ENCODE measurements around the gene AUTS2.
"Not testable (repeated sequence)": the region's sequence is repeated elsewhere in the genome, so short reads cannot be mapped to it uniquely, and the experiment has no call there.

AUTS2 gene

DNA sequence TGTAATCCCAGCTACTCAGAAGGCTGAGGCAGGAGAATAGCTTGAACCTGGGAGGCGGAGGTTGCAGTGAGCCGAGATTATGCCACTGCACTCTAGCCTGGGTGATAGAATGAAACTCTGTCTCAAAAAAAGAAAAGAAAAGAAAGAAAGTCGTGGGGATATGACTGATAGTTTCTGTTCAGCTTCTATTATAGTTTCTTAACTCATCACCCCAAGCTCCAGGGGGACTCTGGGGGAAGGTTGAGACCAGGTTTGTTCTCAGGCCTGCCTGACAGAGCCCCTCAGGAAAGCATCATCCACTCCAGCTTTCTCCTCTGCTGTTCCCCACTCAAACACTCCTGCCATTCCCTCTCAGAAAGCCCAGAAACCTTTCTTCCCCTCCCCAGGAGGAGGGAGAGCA, 991.3 kb downstream of the AUTS2 start:
- no peak overlapping the region for H3K4me3 ChIP-seq (ENCODE audit: low read depth, low read length)
- TF ChIP-seq, protein P1, sequence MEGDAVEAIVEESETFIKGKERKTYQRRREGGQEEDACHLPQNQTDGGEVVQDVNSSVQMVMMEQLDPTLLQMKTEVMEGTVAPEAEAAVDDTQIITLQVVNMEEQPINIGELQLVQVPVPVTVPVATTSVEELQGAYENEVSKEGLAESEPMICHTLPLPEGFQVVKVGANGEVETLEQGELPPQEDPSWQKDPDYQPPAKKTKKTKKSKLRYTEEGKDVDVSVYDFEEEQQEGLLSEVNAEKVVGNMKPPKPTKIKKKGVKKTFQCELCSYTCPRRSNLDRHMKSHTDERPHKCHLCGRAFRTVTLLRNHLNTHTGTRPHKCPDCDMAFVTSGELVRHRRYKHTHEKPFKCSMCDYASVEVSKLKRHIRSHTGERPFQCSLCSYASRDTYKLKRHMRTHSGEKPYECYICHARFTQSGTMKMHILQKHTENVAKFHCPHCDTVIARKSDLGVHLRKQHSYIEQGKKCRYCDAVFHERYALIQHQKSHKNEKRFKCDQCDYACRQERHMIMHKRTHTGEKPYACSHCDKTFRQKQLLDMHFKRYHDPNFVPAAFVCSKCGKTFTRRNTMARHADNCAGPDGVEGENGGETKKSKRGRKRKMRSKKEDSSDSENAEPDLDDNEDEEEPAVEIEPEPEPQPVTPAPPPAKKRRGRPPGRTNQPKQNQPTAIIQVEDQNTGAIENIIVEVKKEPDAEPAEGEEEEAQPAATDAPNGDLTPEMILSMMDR (IDR thresholded peaks at IDR 0.05; ENCODE audit: borderline replicate concordance, insufficient read depth, low read depth, low read length): no peak

DNA sequence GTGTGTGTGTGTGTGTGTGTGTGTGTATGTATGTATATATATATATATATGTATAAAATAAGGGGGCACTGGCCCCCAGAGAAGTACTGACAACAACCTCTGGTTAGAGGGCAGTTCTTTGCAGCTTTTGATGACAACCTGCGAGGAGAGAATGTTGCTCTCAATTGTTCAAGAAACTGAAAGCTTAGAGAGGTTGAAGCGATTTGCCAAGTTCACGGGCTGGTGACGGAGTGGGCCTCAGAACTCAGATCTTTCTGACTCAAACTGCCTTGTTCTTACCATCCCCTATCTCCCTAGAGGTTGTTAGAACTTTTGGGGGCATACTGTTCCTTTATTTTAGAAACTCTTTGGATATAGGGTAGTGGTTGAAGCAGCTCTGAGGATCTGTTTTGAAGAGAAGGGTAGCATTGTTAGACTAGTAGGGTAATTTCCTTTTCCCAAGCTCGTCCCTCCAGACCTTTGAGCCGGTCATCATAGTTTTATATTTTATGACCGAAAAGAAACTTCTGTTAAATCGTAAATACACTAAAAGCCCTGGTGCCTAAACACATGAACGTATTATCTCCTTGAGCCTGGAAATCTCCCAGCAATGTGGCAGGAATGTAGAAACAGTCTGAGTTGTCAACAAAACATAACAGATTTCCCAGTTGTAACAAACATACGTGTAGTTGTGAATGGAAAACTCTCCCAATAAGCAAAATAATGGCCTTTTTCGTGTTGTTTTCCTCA, 992.0 kb downstream of the AUTS2 start:
- TF ChIP-seq, protein P1 (IDR thresholded peaks at IDR 0.05; ENCODE audit: borderline replicate concordance, insufficient read depth, low read depth, low read length): no peak
- H3K4me3 ChIP-seq (ENCODE audit: low read depth, low read length): no peak overlapping the region

DNA sequence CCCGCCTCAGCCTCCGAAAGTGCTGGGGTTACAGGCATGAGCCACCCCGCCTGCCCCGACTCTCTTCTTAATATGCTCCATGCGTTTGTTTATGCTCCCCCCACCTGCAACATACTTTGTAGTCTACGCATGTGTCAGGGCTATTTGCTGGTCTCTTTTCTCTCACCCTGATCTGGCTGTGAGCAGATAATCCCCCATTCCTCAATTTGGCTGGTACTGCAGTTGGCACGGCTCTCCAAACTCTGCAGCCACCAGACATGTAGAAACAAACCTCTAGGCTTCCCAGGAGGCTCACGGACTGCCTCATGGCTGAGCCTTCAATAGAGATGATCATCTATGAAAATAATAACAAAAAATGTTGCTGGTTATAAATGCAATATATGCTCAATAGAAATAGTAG, 993.4 kb downstream of the AUTS2 start:
- TF ChIP-seq, protein P1 (IDR thresholded peaks at IDR 0.05; ENCODE audit: borderline replicate concordance, insufficient read depth, low read depth, low read length): no peak
- no peak overlapping the region for H3K4me3 ChIP-seq (ENCODE audit: low read depth, low read length)

DNA sequence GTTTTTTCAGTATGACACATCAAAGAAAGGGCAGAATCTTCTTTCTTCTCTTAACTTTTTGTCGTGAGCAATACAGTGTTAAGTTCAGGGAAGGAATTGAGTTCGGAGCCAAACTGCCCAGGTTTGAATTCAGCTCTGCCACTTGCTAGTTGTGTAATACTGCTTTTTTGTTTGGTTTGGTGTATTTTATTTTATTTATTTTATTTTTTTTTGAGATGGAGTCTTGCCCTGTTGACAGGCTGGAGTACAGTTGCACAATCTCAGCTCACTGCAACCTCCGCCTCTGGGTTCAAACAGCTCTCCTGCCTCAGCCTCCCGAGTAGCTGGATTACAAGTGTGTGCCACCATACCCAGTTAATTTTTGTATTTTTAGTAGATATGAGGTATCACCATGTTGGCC, 993.9 kb downstream of the AUTS2 start:
- TF ChIP-seq, protein P1 (IDR thresholded peaks at IDR 0.05; ENCODE audit: borderline replicate concordance, insufficient read depth, low read depth, low read length): no peak

DNA sequence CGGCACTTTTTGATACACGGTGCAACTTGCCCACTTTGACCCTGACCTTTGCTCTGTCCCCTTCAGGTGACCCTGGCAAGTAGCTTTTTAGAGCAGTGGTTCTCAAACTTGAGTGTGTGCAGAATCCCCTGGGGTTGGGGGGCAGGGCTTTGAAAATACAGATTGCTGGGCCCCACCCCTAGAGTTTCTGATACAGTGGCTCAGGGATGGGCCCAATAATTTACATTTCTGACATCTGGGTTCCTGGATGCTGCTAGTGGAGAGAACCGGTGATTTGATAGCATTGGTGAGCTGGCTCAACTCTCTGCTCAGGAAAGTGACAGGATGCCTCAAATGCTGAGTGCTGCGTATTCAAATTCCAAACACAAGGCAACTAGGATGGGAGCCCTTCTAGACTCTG, 995.9 kb downstream of the AUTS2 start:
- TF ChIP-seq, protein P1 (IDR thresholded peaks at IDR 0.05; ENCODE audit: borderline replicate concordance, insufficient read depth, low read depth, low read length): no peak

More for the DNA sequence above, 993.9 kb downstream of the AUTS2 start:
- H3K4me3 ChIP-seq (ENCODE audit: low read depth, low read length): no peak overlapping the region

DNA sequence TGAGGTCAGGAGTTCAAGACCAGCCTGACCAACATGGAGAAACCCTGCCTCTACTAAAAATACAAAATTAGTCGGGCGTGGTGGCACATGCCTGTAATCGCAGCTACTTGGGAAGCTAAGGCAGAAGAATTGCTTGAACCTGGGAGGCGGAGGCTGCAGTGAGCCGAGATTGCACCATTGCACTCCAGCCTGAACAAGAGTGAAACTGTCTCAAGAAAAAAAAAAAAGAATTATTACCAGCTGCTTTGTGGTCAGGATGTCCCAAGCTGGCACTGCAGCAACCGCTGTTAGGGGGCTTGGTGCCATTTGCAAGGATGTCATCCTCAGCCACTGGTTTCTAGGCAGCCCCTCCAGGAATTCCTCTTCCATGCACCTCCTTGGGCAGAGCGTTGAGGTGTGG, 996.6 kb downstream of the AUTS2 start:
- not testable (repeated sequence) for H3K4me3 ChIP-seq (ENCODE audit: low read depth, low read length)

More for the DNA sequence above, 995.9 kb downstream of the AUTS2 start:
- no peak overlapping the region for H3K4me3 ChIP-seq (ENCODE audit: low read depth, low read length)

DNA sequence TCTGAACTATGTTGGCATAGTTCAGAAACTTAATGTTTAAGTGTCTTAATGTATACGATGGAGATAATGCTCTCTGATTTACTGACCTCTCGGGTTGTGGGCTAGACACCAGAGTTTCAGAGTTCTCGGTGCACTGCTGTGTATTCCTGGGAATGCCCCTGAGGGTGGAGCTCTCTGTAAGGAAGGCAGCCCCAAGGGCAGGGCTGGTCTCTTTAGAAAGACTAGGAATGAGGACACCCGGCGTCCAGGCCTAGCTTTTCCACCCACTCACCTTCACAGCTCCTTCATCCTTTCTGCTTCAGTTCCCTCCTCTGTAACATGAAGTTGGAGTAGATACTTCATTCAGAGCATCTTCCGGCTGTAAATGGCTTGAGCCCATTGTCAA, 997.1 kb downstream of the AUTS2 start:
- TF ChIP-seq, protein P1 (IDR thresholded peaks at IDR 0.05; ENCODE audit: borderline replicate concordance, insufficient read depth, low read depth, low read length): no peak

More for the DNA sequence above, 997.1 kb downstream of the AUTS2 start:
- no peak overlapping the region for H3K4me3 ChIP-seq (ENCODE audit: low read depth, low read length)

Measured in GM12875 (cell line).